ENCODE data around the gene GPS2. TPM values are rescaled to one million over a fixed set of nuclear protein-coding genes. Genes with fewer than 3 reads are reported as not detected.
A peak's percentile ranks its signal among the peaks of the same experiment; 100 is the strongest.
"Not testable (repeated sequence)": the region's sequence is repeated elsewhere in the genome, so short reads cannot be mapped to it uniquely, and the experiment has no call there.

GPS2 gene
- total RNA-seq, 1 donor from 2014 or later: 76.0 TPM

GRCh38 chr17:7334938-7335538 is 19.9 kb upstream of the GPS2 start:
- H3K27me3 ChIP-seq (ENCODE audit: control insufficient read depth, insufficient read depth, low read length): no peaks in the 10 kb centered on the region
- no peak for TF ChIP-seq CTCF (IDR thresholded peaks at IDR 0.05; ENCODE audit: insufficient read depth, low read length, poor library complexity, severe bottlenecking)
- DNase-seq (ENCODE audit: low read depth): no peak
- no peaks in the 10 kb centered on the region for H3K36me3 ChIP-seq (ENCODE audit: control insufficient read depth, insufficient read depth, low read length)
- H3K4me3 ChIP-seq (ENCODE audit: low read depth, low read length): no peak overlapping the region

- not testable (repeated sequence) for H3K36me3 ChIP-seq (ENCODE audit: control insufficient read depth, insufficient read depth, low read length); H3K27me3 ChIP-seq (ENCODE audit: control insufficient read depth, insufficient read depth, low read length); H3K4me3 ChIP-seq (ENCODE audit: low read depth, low read length); DNase-seq (ENCODE audit: low read depth)
Observed at GRCh38 chr17:7332600-7333069, 17.5 kb upstream of the GPS2 start.

- H3K27me3 ChIP-seq (ENCODE audit: control insufficient read depth, insufficient read depth, low read length): no peaks in the 10 kb centered on the region
- DNase-seq (ENCODE audit: low read depth): no peak
- no peak overlapping the region for H3K4me3 ChIP-seq (ENCODE audit: low read depth, low read length)
- H3K36me3 ChIP-seq (ENCODE audit: control insufficient read depth, insufficient read depth, low read length): no peaks in the 10 kb centered on the region
- TF ChIP-seq CTCF (IDR thresholded peaks at IDR 0.05; ENCODE audit: insufficient read depth, low read length, poor library complexity, severe bottlenecking): no peak
Observed at GRCh38 chr17:7332111-7332510, 17.0 kb upstream of the GPS2 start.

GRCh38 chr17:7330638-7331015 is 15.5 kb upstream of the GPS2 start:
- H3K36me3 ChIP-seq (ENCODE audit: control insufficient read depth, insufficient read depth, low read length): no peaks in the 10 kb centered on the region
- H3K27me3 ChIP-seq (ENCODE audit: control insufficient read depth, insufficient read depth, low read length): no peaks in the 10 kb centered on the region
- H3K4me3 ChIP-seq (ENCODE audit: low read depth, low read length): peak overlapping the region; percentile 98
- no peak for TF ChIP-seq CTCF (IDR thresholded peaks at IDR 0.05; ENCODE audit: insufficient read depth, low read length, poor library complexity, severe bottlenecking)
- no peak for DNase-seq (ENCODE audit: low read depth)

- Histone ChIP-seq H3K36me3 (ENCODE audit: control insufficient read depth, insufficient read depth, low read length) (no peaks in the 10 kb centered on the region), H3K4me3 (ENCODE audit: low read depth, low read length) (peak overlapping the region; percentile 98), H3K27me3 (ENCODE audit: control insufficient read depth, insufficient read depth, low read length) (no peaks in the 10 kb centered on the region)
- no peak for DNase-seq (ENCODE audit: low read depth)
- TF ChIP-seq CTCF (IDR thresholded peaks at IDR 0.05; ENCODE audit: insufficient read depth, low read length, poor library complexity, severe bottlenecking): no peak
Observed at GRCh38 chr17:7329997-7330637, 15.0 kb upstream of the GPS2 start.

GRCh38 chr17:7329374-7329996 is 14.3 kb upstream of the GPS2 start:
- peak; percentile 96 for DNase-seq (ENCODE audit: low read depth)
- H3K27me3 ChIP-seq (ENCODE audit: control insufficient read depth, insufficient read depth, low read length): no peaks in the 10 kb centered on the region
- H3K36me3 ChIP-seq (ENCODE audit: control insufficient read depth, insufficient read depth, low read length): no peaks in the 10 kb centered on the region
- no peak for TF ChIP-seq CTCF (IDR thresholded peaks at IDR 0.05; ENCODE audit: insufficient read depth, low read length, poor library complexity, severe bottlenecking)
- H3K4me3 ChIP-seq (ENCODE audit: low read depth, low read length): peak overlapping the region; percentile 98
